Body of pancreas (tissue), 4 donors: ENCODE data around the gene UPK3BL2. TPM values are rescaled to one million over a fixed set of nuclear protein-coding genes. Genes with fewer than 3 reads are reported as not detected.
"Not testable (repeated sequence)": the region's sequence is repeated elsewhere in the genome, so short reads cannot be mapped to it uniquely, and the experiment has no call there.

Experiments used
- ATAC-seq: fragments of 150-250 bp; one replicate; pipeline ENCODE4 v1.9.1; 2016
- DNase-seq, 4 donors: peaks; one replicate each; pipeline ENCODE4 v3.0.0-alpha.2; 2019
- H3K27ac ChIP-seq, 4 donors: fragments of 200-600 bp; sonication (generic); 1 replicate in 3 of 4; 2 replicates in 1 of 4; pipeline versions ENCODE4 v1.5.1 to v1.6.1; 2016 to 2019; ENCODE audit warnings: mild to moderate bottlenecking in 1 of 4, mixed read lengths in 1 of 4, moderate library complexity in 1 of 4
- H3K27me3 ChIP-seq, 2 donors: fragments of 200-600 bp; sonication (generic); one replicate each; pipeline ENCODE4 v1.6.0; 2016; ENCODE audit warnings: mild to moderate bottlenecking in 1 of 2
- H3K36me3 ChIP-seq, 2 donors: fragments of 200-600 bp; sonication (generic); replicated peaks in 1 of 2; 2 replicates each; pipeline ENCODE4 v1.5.1; 2016; ENCODE audit warnings: low read depth in 2 of 2; ENCODE audit not compliant: insufficient read depth in 1 of 2
- H3K4me1 ChIP-seq: fragments of 200-600 bp; sonication (generic); one replicate; pipeline ENCODE4 v1.6.0; 2016
- H3K4me3 ChIP-seq, 2 donors: fragments of 200-600 bp; sonication (generic); 1 replicate in 1 of 2; 2 replicates in 1 of 2; pipeline ENCODE4 v1.5.1; 2016 to 2019
- H3K9me3 ChIP-seq, 3 donors: fragments of 200-600 bp; sonication (generic); 1 replicate in 2 of 3; 2 replicates in 1 of 3; pipeline ENCODE4 v1.5.1; 2016
- WGBS, 2 donors: methylation state at CpG; one replicate each; pipeline ENCODE4 v1.1.5; 2017; 5-methylcytosine and 5-hydroxymethylcytosine counted together
- intact Hi-C: fragments of 100-400 bp; cut with DNase I; formaldehyde crosslinking; loops from one replicate; pipeline ENCODE4 v1.15.1; 2023
- total RNA-seq, 2 donors: library from RNA; depleted of rRNA; stranded (reverse); fragments of >200 nt; gene quantifications; one replicate each; pipeline ENCODE4 v1.1.0, GENCODE V29; 2016

The UPK3BL2 gene
- total RNA-seq, 2 donors from 2014 or later = 7.5 to 20.4 TPM

GRCh38 chr7:102493220-102493935 lies 50.1 kb downstream of the UPK3BL2 start:
- H3K27ac ChIP-seq, H3K36me3 ChIP-seq, intact Hi-C loops, H3K27me3 ChIP-seq, H3K9me3 ChIP-seq, H3K4me3 ChIP-seq, H3K4me1 ChIP-seq: not testable (repeated sequence)
- peak in 1 of 4 donors; percentile 72 for DNase-seq
- peak; percentile 91 for ATAC-seq
- no CpG with 5 or more reads among the region's 33 CpGs for WGBS, 2 donors

DNA sequence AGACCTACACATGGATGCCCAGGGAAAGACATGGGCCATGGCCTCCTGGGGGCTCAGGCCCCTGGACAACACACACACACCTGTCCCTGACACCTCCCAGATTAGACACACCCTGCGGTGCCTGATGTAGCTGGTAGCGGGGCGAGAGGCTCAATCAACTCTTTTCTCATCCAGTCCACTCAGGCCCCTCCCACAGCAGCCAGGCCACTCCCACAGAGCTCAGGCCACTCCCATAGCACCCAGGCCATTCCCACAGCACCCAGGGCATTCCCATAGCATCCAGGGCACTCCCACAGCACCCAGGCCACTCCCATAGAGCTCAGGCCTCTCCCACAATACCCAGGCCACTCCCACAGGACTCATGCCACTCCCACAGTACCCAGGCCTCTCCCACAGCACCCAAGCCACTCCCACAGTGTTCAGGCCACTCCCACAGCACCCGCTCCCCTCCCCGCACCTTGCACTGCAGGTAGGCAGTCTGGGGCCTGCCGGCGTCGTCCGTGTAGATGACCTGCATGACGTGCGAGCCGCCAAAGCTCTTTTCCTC lies 52.9 kb downstream of the UPK3BL2 start:
- H3K27me3 ChIP-seq, H3K4me1 ChIP-seq, intact Hi-C loops, H3K36me3 ChIP-seq, H3K9me3 ChIP-seq, H3K27ac ChIP-seq, H3K4me3 ChIP-seq: not testable (repeated sequence)
- peak; percentile 73 for ATAC-seq
- DNase-seq = peak; percentile 39 to 85 (median 79)
- WGBS, 2 donors = 70% methylated on average over 2 of the region's 12 CpGs; no CpG with 5 or more reads in 1 of the 2 donors

Other genes with a start within 250 kb of the UPK3BL2 start
- not detected for gene SPDYE6, start 187.3 kb downstream of the UPK3BL2 start, total RNA-seq
- gene PRKRIP1, start 147.3 kb downstream of the UPK3BL2 start, total RNA-seq = 10 to 100 TPM; 25.2 to 40.2 TPM
- 10 to 100 TPM; 11.7 to 20.8 TPM for gene ORAI2, start 110.1 kb downstream of the UPK3BL2 start, total RNA-seq
- 10 to 100 TPM; 15.6 to 60.3 TPM for gene ALKBH4, start 78.8 kb downstream of the UPK3BL2 start, total RNA-seq
- 10 to 100 TPM; 13.7 to 27.4 TPM for gene LRWD1, start 78.7 kb downstream of the UPK3BL2 start, total RNA-seq
- gene POLR2J, start 64.8 kb downstream of the UPK3BL2 start, total RNA-seq = 10 to 100 TPM in 1 of 2 donors, 1 to 10 TPM in 1; 6.6 to 12.5 TPM
- gene RASA4B, start 25.9 kb downstream of the UPK3BL2 start, total RNA-seq = 10 to 100 TPM in 1 of 2 donors, 1 to 10 TPM in 1; 5.3 to 12.5 TPM
- gene SPDYE2, start 7.5 kb upstream of the UPK3BL2 start, total RNA-seq = not detected
- gene POLR2J3, start 28.9 kb upstream of the UPK3BL2 start, total RNA-seq = 10 to 100 TPM; 25.1 to 26.7 TPM
- 10 to 100 TPM; 16.8 to 34.2 TPM for gene RASA4, start 73.1 kb upstream of the UPK3BL2 start, total RNA-seq
- 10 to 100 TPM; 11.7 to 36.6 TPM for gene UPK3BL1, start 99.1 kb upstream of the UPK3BL2 start, total RNA-seq
- not detected for gene SPDYE2B, start 106.6 kb upstream of the UPK3BL2 start, total RNA-seq
- gene POLR2J2, start 128.0 kb upstream of the UPK3BL2 start, total RNA-seq = 10 to 100 TPM in 1 of 2 donors, 1 to 10 TPM in 1; 4.2 to 12.5 TPM
- gene FAM185A, start 205.3 kb upstream of the UPK3BL2 start, total RNA-seq = 10 to 100 TPM; 19.7 to 21.4 TPM